ENCODE results near the gene NTPCR. TPM values are rescaled to one million over a fixed set of nuclear protein-coding genes. Genes with fewer than 3 reads are reported as not detected.

The NTPCR gene
- total RNA-seq, 1 donor from 2014 or later, result 57.1 TPM

DNA sequence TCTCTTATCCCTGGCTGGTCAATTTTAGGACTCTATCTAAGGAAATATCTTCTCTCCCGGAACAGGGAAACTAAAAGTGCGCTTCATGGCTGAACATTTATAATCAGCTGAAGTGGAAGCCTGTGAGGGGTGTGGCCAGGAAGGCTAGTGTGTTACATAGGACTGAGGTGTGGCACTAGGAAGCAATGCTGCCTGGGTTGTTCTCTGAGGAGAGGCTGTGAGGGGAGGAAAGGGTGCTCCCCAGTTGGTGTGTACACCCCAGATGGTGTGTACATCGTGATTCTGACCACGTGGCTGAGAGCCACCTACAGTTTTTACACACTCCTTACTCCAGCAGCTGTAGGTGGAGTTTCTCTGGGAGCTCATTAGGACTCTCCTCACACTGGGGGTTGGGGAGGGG lies 16.3 kb downstream of the NTPCR start:
- H3K4me1 Mint-ChIP-seq (ENCODE audit: unreplicated experiment), result peaks cover 14% of the 10 kb centered on the region
- DNase-seq (ENCODE audit: low spot score), result no peak
- H3K4me3 Mint-ChIP-seq (ENCODE audit: unreplicated experiment), result no peak overlapping the region
- no peak overlapping the region for H3K27ac Mint-ChIP-seq (ENCODE audit: unreplicated experiment)
- no peaks in the 10 kb centered on the region for H3K9me3 Mint-ChIP-seq (ENCODE audit: unreplicated experiment)
- TF ChIP-seq, protein P1, sequence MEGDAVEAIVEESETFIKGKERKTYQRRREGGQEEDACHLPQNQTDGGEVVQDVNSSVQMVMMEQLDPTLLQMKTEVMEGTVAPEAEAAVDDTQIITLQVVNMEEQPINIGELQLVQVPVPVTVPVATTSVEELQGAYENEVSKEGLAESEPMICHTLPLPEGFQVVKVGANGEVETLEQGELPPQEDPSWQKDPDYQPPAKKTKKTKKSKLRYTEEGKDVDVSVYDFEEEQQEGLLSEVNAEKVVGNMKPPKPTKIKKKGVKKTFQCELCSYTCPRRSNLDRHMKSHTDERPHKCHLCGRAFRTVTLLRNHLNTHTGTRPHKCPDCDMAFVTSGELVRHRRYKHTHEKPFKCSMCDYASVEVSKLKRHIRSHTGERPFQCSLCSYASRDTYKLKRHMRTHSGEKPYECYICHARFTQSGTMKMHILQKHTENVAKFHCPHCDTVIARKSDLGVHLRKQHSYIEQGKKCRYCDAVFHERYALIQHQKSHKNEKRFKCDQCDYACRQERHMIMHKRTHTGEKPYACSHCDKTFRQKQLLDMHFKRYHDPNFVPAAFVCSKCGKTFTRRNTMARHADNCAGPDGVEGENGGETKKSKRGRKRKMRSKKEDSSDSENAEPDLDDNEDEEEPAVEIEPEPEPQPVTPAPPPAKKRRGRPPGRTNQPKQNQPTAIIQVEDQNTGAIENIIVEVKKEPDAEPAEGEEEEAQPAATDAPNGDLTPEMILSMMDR (IDR thresholded peaks at IDR 0.05; ENCODE audit: unreplicated experiment), result no peak
- peaks cover 27% of the 10 kb centered on the region for H3K36me3 Mint-ChIP-seq (ENCODE audit: low read depth, unreplicated experiment)
- peaks cover 1% of the 10 kb centered on the region for H3K27me3 Mint-ChIP-seq (ENCODE audit: unreplicated experiment)

DNA sequence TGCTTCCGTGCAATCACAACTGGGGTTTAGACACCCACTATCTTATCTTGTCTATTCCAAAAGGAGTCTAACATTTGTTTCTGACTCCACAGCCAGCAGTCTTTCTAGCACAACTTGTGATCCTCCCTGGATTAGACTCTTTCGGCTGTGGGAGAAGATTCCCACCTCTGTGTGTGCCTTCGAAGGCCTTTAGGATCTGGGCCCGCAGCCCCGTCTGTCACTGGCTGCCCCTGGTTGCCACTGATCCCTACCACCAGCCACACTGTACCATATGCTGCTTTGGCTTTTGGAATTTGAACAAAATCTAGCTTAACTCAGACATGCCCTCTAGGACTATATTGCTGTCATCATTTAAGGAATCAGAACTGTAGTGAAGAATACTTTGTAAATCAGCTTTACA lies 18.0 kb downstream of the NTPCR start:
- TF ChIP-seq, protein P1 (IDR thresholded peaks at IDR 0.05; ENCODE audit: unreplicated experiment), result no peak
- Mint-ChIP-seq H3K4me1 (ENCODE audit: unreplicated experiment) (peaks cover 12% of the 10 kb centered on the region), H3K27ac (ENCODE audit: unreplicated experiment) (no peak overlapping the region), H3K36me3 (ENCODE audit: low read depth, unreplicated experiment) (peaks cover 43% of the 10 kb centered on the region), H3K4me3 (ENCODE audit: unreplicated experiment) (no peak overlapping the region), H3K9me3 (ENCODE audit: unreplicated experiment) (peaks cover 6% of the 10 kb centered on the region), H3K27me3 (ENCODE audit: unreplicated experiment) (peaks cover 1% of the 10 kb centered on the region)
- no peak for DNase-seq (ENCODE audit: low spot score)

DNA sequence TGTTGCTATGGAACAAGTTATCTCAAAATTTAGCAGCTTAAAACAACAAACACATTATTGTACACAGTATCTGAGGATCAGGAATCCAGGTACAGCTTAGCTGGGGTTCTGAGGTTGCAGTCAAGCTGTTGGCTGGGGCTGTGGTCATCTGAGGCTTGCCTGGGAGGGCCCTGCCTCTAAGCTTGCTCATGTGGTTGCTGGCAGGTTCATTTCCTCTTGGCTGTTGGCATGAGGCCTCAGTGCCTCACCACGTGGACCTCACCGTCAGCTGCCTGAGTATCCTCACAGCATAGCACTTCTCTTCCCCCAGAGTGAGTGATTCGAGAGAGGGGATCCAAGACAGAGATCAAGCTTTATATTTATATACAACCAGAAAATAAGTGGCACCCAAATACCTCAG lies 18.6 kb downstream of the NTPCR start:
- peaks cover 6% of the 10 kb centered on the region for H3K9me3 Mint-ChIP-seq (ENCODE audit: unreplicated experiment)
- no peak overlapping the region for H3K27ac Mint-ChIP-seq (ENCODE audit: unreplicated experiment)
- peaks cover 1% of the 10 kb centered on the region for H3K27me3 Mint-ChIP-seq (ENCODE audit: unreplicated experiment)
- no peak overlapping the region for H3K4me3 Mint-ChIP-seq (ENCODE audit: unreplicated experiment)
- DNase-seq (ENCODE audit: low spot score), result no peak
- TF ChIP-seq, protein P1 (IDR thresholded peaks at IDR 0.05; ENCODE audit: unreplicated experiment), result no peak
- peaks cover 48% of the 10 kb centered on the region for H3K36me3 Mint-ChIP-seq (ENCODE audit: low read depth, unreplicated experiment)
- peaks cover 14% of the 10 kb centered on the region for H3K4me1 Mint-ChIP-seq (ENCODE audit: unreplicated experiment)

DNA sequence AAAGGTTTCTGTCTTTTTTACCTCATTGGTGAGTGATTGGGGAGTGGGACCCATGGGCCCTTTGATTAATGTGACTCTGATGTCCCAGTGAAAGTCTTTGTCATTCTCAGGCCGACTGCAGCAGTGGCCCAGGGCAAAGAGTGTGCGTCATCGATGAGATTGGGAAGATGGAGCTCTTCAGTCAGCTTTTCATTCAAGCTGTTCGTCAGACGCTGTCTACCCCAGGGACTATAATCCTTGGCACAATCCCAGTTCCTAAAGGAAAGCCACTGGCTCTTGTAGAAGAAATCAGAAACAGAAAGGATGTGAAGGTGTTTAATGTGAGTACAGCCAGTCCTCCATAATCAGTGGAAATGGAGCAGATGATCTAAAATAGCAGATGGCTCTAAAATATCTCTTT lies 19.4 kb downstream of the NTPCR start:
- peaks cover 6% of the 10 kb centered on the region for H3K9me3 Mint-ChIP-seq (ENCODE audit: unreplicated experiment)
- TF ChIP-seq, protein P1 (IDR thresholded peaks at IDR 0.05; ENCODE audit: unreplicated experiment), result no peak
- H3K36me3 Mint-ChIP-seq (ENCODE audit: low read depth, unreplicated experiment), result peaks cover 54% of the 10 kb centered on the region

DNA sequence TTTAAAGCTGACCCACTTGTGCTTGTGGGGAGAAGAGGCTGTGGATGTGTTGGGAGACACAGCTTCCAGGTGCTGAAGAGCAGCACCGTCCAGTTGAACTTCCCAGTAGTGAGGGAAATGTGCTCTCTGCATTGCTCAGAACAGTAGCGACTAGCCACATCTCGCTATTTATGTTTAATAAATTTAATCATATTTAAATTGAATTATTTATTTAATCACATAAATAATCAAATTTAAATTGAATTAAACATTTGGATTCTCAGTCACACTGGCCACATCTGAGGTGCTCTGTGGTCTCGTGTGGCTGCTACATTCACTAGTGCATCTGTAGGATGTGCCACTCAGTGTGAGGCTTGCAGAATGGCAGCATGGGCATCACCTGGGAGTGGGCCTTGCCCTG lies 20.1 kb downstream of the NTPCR start:
- H3K27ac Mint-ChIP-seq (ENCODE audit: unreplicated experiment), result no peak overlapping the region
- peaks cover 6% of the 10 kb centered on the region for H3K9me3 Mint-ChIP-seq (ENCODE audit: unreplicated experiment)
- H3K4me1 Mint-ChIP-seq (ENCODE audit: unreplicated experiment), result peaks cover 29% of the 10 kb centered on the region
- H3K27me3 Mint-ChIP-seq (ENCODE audit: unreplicated experiment), result peaks cover 1% of the 10 kb centered on the region
- peaks cover 54% of the 10 kb centered on the region for H3K36me3 Mint-ChIP-seq (ENCODE audit: low read depth, unreplicated experiment)
- no peak for DNase-seq (ENCODE audit: low spot score)
- H3K4me3 Mint-ChIP-seq (ENCODE audit: unreplicated experiment), result no peak overlapping the region
- TF ChIP-seq, protein P1 (IDR thresholded peaks at IDR 0.05; ENCODE audit: unreplicated experiment), result no peak

More for the DNA sequence above, 19.4 kb downstream of the NTPCR start:
- H3K4me3 Mint-ChIP-seq (ENCODE audit: unreplicated experiment), result no peak overlapping the region
- peaks cover 1% of the 10 kb centered on the region for H3K27me3 Mint-ChIP-seq (ENCODE audit: unreplicated experiment)
- H3K27ac Mint-ChIP-seq (ENCODE audit: unreplicated experiment), result no peak overlapping the region
- H3K4me1 Mint-ChIP-seq (ENCODE audit: unreplicated experiment), result peaks cover 22% of the 10 kb centered on the region
- DNase-seq (ENCODE audit: low spot score), result no peak

Data from endothelial cell (in vitro differentiated cells).